SH-SY5Y (cell line): ENCODE data around the gene SERPINH1.

Experiments
- GATA2 ChIP-seq: IDR thresholded peaks from 2 replicates; pipeline ENCODE4 v1.6.1; 2011; ENCODE audit warnings: mild to moderate bottlenecking, low read depth, low read length
- GATA3 ChIP-seq: IDR thresholded peaks from 2 replicates; pipeline ENCODE4 v1.6.1; 2011; ENCODE audit warnings: low read depth, mild to moderate bottlenecking, low read length, moderate library complexity

SERPINH1 gene

GRCh38 chr11:75525433-75526191 is 36.4 kb upstream of the SERPINH1 start, which contains the start of gene GDPD5:
Gene GDPD5 (minus strand): TSS chr11:75525941. CDS start chr11:75477735, 48,206 bp downstream.
- no peak for TF ChIP-seq GATA2
- no peak for TF ChIP-seq GATA3

DNA sequence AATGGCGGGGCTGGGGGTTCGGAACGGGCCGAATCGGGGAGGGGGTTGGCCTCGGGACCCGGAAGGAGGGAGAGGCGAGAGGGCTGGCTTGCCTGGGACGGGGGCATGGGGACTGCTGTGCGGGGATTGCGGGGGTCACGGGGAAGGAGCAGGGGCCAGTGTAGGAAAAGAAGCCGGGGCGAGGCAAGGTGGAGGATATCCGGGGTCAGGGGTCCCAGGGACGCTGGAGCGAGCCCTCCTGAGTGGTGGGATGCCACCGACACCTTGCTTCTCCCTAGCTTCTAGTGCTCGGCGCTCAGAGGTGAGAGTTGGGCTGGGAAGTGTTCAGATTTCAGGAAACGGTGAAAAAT is 35.9 kb upstream of the SERPINH1 start:
- TF ChIP-seq GATA2, result no peak
- TF ChIP-seq GATA3, result no peak

- TF ChIP-seq GATA3 (no peak), GATA2 (no peak)
These were observed 34.9 kb upstream of the SERPINH1 start for GRCh38 chr11:75527130-75527529.

DNA sequence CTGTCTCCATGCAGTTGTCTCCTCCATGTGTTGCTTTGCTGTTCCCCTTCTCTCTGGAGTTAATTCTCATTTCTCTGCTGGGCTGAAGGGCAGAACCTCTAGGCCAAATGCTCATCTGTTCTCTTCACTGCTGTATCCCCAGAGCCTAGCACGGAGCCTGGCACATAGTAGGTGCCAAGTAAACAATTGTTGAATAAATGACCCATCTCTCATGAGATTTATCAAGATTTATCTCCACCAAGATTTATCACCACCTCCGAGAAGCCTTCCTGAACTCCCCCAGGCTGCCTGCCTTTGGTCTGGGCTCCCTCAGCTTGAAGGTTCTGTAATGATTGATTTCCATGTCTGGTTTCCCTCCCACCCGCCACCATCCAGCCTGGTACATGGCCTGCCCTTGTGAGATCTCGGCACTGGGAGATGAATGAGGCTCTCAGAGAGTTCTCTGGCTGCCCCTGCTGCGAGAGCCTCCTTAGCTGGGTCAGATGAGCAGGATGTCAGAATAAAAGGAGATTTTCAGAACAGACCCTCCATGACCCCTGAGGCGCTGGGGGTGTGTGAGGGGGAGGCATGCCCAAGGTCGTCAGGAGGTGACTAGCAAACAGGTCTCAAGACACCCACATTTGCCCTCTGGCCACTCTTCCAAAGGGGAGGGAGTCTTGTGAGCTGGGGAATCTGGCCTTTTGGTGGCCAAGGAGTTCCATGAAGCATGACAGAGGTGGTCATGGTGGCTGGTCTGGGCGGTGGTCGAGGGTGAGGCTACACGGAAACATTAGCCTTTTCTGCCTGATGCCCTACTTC is 33.9 kb upstream of the SERPINH1 start:
- TF ChIP-seq GATA3, result no peak
- TF ChIP-seq GATA2, result no peak

GRCh38 chr11:75530577-75530976 is 31.5 kb upstream of the SERPINH1 start:
- no peak for TF ChIP-seq GATA2
- TF ChIP-seq GATA3, result no peak

GRCh38 chr11:75531325-75531724 is 30.7 kb upstream of the SERPINH1 start:
- TF ChIP-seq GATA2 (no peak), GATA3 (no peak)

GRCh38 chr11:75532200-75533048 is 29.6 kb upstream of the SERPINH1 start:
- no peak for TF ChIP-seq GATA3
- TF ChIP-seq GATA2, result no peak

DNA sequence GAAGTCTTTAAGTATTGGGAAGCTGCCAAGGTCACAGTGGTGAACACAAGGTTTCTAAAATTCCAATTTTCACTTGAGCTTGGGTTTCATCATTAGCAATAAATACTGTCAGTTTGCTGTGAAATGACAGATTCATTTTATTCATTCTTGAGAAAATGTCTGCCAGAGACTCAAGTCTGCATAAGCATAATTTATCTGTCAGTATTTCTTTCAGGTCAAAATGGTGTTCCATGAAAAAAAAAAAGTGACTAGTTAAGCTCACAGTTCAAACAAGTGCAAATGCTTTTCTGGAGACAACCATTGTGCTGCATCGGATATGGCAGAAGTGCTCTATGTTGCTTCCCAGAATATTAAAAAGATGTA is 28.2 kb upstream of the SERPINH1 start:
- no peak for TF ChIP-seq GATA2
- no peak for TF ChIP-seq GATA3

- TF ChIP-seq GATA2 (no peak), GATA3 (no peak)
These were observed 27.6 kb upstream of the SERPINH1 start for GRCh38 chr11:75534259-75535069.

- TF ChIP-seq GATA3 (no peak), GATA2 (no peak)
These were observed 27.0 kb upstream of the SERPINH1 start for GRCh38 chr11:75535071-75535470.

GRCh38 chr11:75536786-75537641 is 25.0 kb upstream of the SERPINH1 start:
- no peak for TF ChIP-seq GATA2

DNA sequence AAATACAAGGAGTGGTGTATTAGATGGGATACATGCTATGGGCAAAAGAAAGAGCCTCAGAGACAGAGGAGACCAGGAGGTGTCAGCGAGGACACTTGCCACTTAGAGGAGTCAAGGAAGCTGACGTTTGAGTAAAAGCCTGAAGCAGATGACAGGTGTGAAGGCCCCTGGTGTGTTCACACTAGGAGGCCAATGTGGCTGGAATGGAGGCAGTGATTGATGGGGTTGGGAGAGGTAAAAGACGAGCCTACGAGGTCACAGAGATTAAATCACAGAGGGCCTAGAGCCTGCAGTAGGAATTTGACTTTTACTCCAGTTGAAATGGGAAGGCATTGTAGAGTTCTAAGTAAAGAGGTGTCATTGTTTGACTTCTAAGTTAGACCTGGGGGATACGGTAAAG is 24.3 kb upstream of the SERPINH1 start:
- no peak for TF ChIP-seq GATA2
- no peak for TF ChIP-seq GATA3

DNA sequence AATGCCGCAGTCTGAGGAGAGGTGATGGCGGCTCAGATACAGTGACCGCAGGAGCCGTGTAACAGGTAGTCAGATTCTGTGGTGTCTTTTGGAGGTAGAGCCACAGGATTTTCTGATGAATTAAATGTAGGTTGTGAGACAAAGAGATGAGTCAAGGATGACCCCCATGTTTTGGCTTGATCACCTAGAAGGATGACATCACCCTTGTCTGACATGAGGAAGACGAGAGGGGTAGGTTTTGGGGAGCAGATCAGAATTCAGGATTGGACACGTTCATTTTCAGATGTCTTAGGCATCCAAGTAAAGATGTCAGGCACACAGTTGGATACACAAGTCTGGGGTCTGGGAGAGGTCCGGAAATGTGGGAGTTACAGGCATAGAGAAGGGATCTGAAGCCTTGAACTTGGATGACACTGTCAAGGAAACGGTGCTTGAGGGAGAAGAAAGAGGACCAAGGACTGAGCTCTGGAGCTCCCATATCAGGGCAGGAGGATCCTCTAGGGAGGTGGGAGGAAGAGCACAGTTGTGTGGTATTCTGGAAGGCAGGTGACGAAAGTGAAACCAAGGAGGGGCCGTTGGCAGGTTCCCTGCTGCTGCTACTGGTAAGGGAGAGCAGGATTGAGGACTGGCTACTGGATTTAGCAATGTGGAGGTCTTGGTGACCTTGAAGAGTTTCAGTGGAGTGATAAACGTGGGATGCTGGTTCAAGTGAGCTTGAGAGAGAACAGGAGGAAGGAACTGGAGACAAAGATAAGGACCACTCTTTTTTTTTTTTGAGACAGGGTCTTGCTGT is 23.7 kb upstream of the SERPINH1 start:
- TF ChIP-seq GATA2, result no peak
- no peak for TF ChIP-seq GATA3
